Suprapubic skin (tissue), 4 donors: ENCODE results near the gene LRTM1. TPM values are rescaled to one million over a fixed set of nuclear protein-coding genes. Genes with fewer than 3 reads are reported as not detected.

Source experiments
- DNase-seq, 2 donors: peaks; one replicate each; pipeline ENCODE4 v3.0.0-alpha.2; 2019; ENCODE audit warnings: low spot score in 2 of 2
- H3K27ac ChIP-seq: fragments of 200-600 bp; sonication (generic); one replicate; pipeline ENCODE4 v1.5.1; 2019
- H3K27me3 ChIP-seq: fragments of 200-600 bp; sonication (generic); one replicate; pipeline ENCODE4 v1.5.1; 2019
- H3K36me3 ChIP-seq: fragments of 200-600 bp; sonication (generic); one replicate; pipeline ENCODE4 v1.5.1; 2019
- H3K4me1 ChIP-seq: fragments of 200-600 bp; sonication (generic); one replicate; pipeline ENCODE4 v1.5.1; 2019
- H3K4me3 ChIP-seq: fragments of 200-600 bp; sonication (generic); one replicate; pipeline ENCODE4 v1.5.1; 2019; ENCODE audit warnings: mild to moderate bottlenecking
- H3K9me3 ChIP-seq: fragments of 200-600 bp; sonication (generic); one replicate; pipeline ENCODE4 v1.5.1; 2019
- EP300 ChIP-seq: sonication (generic); formaldehyde crosslinking; IDR thresholded peaks from one replicate; pipeline ENCODE4 v1.6.1; 2017; ENCODE audit warnings: antibody characterized with exemption
- POLR2A ChIP-seq, 2 donors: fragments of 450-650 bp; IDR thresholded peaks; one replicate each; pipeline ENCODE4 v1.6.1; 2017; ENCODE audit warnings: antibody characterized with exemption in 2 of 2, mild to moderate bottlenecking in 2 of 2, moderate library complexity in 2 of 2
- POLR2AphosphoS5 ChIP-seq, 3 donors: sonication (generic); formaldehyde crosslinking; IDR thresholded peaks; one replicate each; pipeline ENCODE4 v1.6.1; 2017; ENCODE audit warnings: antibody characterized with exemption in 3 of 3
- WGBS: methylation state at CpG from one replicate; pipeline ENCODE4 v1.1.5; 2018; 5-methylcytosine and 5-hydroxymethylcytosine counted together
- total RNA-seq, 4 donors: library from RNA; depleted of rRNA; stranded (reverse); fragments of >200 nt; gene quantifications; one replicate each; pipeline ENCODE4 v1.1.0, GENCODE V29; 2016
- TF ChIP-seq, protein P1 (sequence below), 2 donors: fragments of 200-600 bp in 1 of 2; fragments of 450-650 bp in 1 of 2; sonication (generic) in 1 of 2; IDR thresholded peaks; one replicate each; pipeline ENCODE4 v1.5.1; 2016 to 2019; ENCODE audit warnings: antibody characterized with exemption in 2 of 2, mild to moderate bottlenecking in 1 of 2, moderate library complexity in 1 of 2

LRTM1 gene
- total RNA-seq, 4 donors from 2014 or later, result not detected

DNA sequence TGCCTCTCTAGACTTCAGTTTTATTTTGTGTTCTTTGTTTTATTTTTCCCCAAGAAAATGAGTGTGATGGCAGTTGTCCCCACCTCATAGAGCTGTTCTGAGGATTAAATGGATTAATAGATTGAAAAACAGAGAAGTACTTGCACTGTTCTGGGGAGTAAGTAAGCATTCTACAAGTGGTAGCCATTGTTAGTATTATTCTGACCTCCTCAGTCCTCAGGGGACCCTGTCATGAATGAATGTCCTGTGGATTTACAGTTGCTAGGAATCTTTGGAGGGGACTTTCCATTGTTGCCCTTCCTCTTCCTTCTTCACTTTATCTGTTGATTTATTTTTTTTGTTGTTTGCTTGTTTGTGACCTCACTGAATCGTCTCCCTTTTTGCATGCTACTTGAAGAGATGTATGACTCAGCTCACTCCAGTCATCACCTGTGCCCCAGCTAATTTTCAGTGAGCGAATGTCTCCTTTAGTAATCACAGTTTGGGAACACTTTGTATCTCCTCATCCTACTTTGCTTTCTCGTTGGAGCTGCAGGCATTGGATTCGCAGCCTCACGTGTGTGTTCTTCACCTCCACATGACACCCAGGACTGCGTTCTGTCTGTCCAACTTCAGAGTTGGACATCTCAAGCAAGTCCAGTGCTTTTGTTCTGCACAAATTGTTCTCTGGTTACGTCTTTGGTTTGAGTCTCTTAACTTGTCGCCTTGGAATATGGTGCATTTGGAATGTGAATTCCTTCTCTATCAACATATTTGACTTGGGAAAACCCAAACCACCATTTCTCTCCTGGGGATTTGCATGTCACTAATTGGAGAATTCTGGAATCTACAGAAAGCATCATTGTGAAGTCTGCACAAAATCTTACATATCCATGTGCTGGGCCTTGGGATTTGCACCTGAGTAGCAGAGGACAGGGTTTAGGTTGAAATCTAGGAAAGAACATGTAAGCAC lies 54.5 kb downstream of the LRTM1 start:
- no peaks in the 10 kb centered on the region for H3K36me3 ChIP-seq
- H3K27me3 ChIP-seq, result no peaks in the 10 kb centered on the region
- H3K27ac ChIP-seq, result no peak overlapping the region
- TF ChIP-seq POLR2AphosphoS5 (IDR thresholded peaks at IDR 0.05) (no peak), POLR2A (IDR thresholded peaks at IDR 0.05) (no peak), EP300 (no peak)
- TF ChIP-seq, protein P1, sequence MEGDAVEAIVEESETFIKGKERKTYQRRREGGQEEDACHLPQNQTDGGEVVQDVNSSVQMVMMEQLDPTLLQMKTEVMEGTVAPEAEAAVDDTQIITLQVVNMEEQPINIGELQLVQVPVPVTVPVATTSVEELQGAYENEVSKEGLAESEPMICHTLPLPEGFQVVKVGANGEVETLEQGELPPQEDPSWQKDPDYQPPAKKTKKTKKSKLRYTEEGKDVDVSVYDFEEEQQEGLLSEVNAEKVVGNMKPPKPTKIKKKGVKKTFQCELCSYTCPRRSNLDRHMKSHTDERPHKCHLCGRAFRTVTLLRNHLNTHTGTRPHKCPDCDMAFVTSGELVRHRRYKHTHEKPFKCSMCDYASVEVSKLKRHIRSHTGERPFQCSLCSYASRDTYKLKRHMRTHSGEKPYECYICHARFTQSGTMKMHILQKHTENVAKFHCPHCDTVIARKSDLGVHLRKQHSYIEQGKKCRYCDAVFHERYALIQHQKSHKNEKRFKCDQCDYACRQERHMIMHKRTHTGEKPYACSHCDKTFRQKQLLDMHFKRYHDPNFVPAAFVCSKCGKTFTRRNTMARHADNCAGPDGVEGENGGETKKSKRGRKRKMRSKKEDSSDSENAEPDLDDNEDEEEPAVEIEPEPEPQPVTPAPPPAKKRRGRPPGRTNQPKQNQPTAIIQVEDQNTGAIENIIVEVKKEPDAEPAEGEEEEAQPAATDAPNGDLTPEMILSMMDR (IDR thresholded peaks at IDR 0.05), result no peak
- H3K4me1 ChIP-seq, result peaks cover 14% of the 10 kb centered on the region
- H3K4me3 ChIP-seq, result no peak overlapping the region
- H3K9me3 ChIP-seq, result no peaks in the 10 kb centered on the region
- 83% methylated on average over 8 of the region's 8 CpGs for WGBS
- no peak for DNase-seq

DNA sequence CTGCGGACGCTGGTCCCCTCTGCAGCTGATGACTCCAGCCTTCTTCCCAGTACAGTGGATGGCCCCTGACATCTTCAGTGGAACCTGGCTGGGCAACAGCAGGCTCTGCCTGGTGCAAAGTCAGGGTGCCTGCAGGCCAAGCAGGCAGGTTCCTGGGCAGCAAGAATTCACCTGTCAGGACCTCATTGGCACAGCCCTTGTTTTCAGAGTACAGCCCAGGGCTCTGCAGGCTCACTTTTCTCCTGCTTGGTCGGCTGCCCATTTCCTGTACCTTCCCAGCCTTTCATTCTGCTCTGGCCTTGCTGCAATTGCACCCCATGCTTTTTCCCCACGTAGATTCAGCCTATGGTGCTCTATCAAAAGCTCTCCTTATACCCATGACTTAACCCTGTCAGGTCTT lies 56.0 kb downstream of the LRTM1 start:
- Histone ChIP-seq H3K36me3 (no peaks in the 10 kb centered on the region), H3K27me3 (no peaks in the 10 kb centered on the region), H3K4me3 (no peak overlapping the region), H3K4me1 (peaks cover 14% of the 10 kb centered on the region), H3K27ac (no peak overlapping the region), H3K9me3 (no peaks in the 10 kb centered on the region)
- WGBS, result 74% methylated on average over 4 of the region's 4 CpGs
- no peak for TF ChIP-seq POLR2A (IDR thresholded peaks at IDR 0.05)
- no peak for TF ChIP-seq EP300
- TF ChIP-seq, protein P1 (IDR thresholded peaks at IDR 0.05), result no peak
- no peak for TF ChIP-seq POLR2AphosphoS5 (IDR thresholded peaks at IDR 0.05)
- no peak for DNase-seq

DNA sequence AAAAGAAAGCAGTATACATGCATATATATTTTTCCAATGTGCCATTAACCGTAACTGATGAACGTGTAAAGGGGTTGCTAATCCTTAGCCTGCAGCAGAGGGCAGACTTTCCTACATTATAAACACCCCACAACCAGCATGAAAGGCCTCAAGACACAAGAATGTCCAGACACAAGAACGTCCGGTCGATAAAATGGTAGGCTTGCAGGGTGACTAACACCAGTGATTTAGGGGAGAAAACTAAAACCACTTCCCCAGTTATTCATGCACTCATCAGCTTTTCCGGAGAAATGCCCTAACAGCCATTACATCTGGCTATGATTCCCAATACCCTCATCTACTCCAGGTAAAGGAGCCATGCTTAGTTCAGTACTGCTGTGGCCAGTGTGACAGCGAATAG lies 57.4 kb downstream of the LRTM1 start:
- H3K27ac ChIP-seq, result no peak overlapping the region
- no peaks in the 10 kb centered on the region for H3K9me3 ChIP-seq
- no peak overlapping the region for H3K4me3 ChIP-seq
- 49% methylated on average over 7 of the region's 7 CpGs for WGBS
- no peaks in the 10 kb centered on the region for H3K27me3 ChIP-seq
- no peak for DNase-seq
- H3K4me1 ChIP-seq, result peaks cover 13% of the 10 kb centered on the region
- H3K36me3 ChIP-seq, result no peaks in the 10 kb centered on the region
- TF ChIP-seq, protein P1 (IDR thresholded peaks at IDR 0.05), result peak in 1 of 2 donors; percentile 10
- no peak for TF ChIP-seq POLR2A (IDR thresholded peaks at IDR 0.05)
